Mesendoderm (in vitro differentiated cells): ENCODE results near the gene SCIMP.
"Not testable (repeated sequence)": the region's sequence is repeated elsewhere in the genome, so short reads cannot be mapped to it uniquely, and the experiment has no call there.

Experiments
- DNase-seq: peaks from one replicate; pipeline ENCODE4 v3.0.0; 2013
- H2AK5ac ChIP-seq: 2 replicates; pipeline ENCODE4 v1.6.1; 2013; ENCODE audit warnings: low read length, inconsistent platforms
- H2BK120ac ChIP-seq: 2 replicates; pipeline ENCODE4 v1.6.1; 2013; ENCODE audit warnings: low read depth, mild to moderate bottlenecking, low read length, moderate library complexity, mixed read lengths
- H2BK15ac ChIP-seq: replicated peaks from 2 replicates; pipeline ENCODE4 v1.6.1; 2013; ENCODE audit warnings: low read depth, mild to moderate bottlenecking, moderate library complexity
- H2BK5ac ChIP-seq: 2 replicates; pipeline ENCODE4 v1.6.1; 2013; ENCODE audit warnings: low read length, inconsistent platforms
- H3K18ac ChIP-seq: 2 replicates; pipeline ENCODE4 v1.6.1; 2013; ENCODE audit warnings: mild to moderate bottlenecking, low read length, mixed read lengths
- H3K23ac ChIP-seq: one replicate; pipeline ENCODE4 v1.6.1; 2013; ENCODE audit warnings: low read length
- H3K27ac ChIP-seq: 2 replicates; pipeline ENCODE4 v1.5.1; 2013; ENCODE audit warnings: low read depth, mild to moderate bottlenecking, inconsistent platforms, low read length, moderate library complexity
- H3K27me3 ChIP-seq: 2 replicates; pipeline ENCODE4 v1.6.1; 2013; ENCODE audit warnings: low read length, control low read depth, mild to moderate bottlenecking, inconsistent platforms; ENCODE audit not compliant: insufficient read depth, poor library complexity
- H3K36me3 ChIP-seq: 2 replicates; pipeline ENCODE4 v1.6.1; 2013; ENCODE audit warnings: low read length, inconsistent platforms; ENCODE audit not compliant: control insufficient read depth, insufficient read depth
- H3K4ac ChIP-seq: one replicate; pipeline ENCODE4 v1.6.1; 2013; ENCODE audit warnings: low read depth, mild to moderate bottlenecking, low read length, moderate library complexity
- H3K4me1 ChIP-seq: 2 replicates; pipeline ENCODE4 v1.6.1; 2013; ENCODE audit warnings: low read depth, low read length, inconsistent platforms; ENCODE audit not compliant: control insufficient read depth
- H3K4me2 ChIP-seq: 2 replicates; pipeline ENCODE4 v1.6.1; 2013; ENCODE audit warnings: low read length
- H3K4me3 ChIP-seq: 2 replicates; pipeline ENCODE4 v1.5.1; 2013; ENCODE audit warnings: mild to moderate bottlenecking, low read length
- H3K56ac ChIP-seq: one replicate; pipeline ENCODE4 v1.6.1; 2013; ENCODE audit warnings: low read length
- H3K79me1 ChIP-seq: 2 replicates; pipeline ENCODE4 v1.6.1; 2013; ENCODE audit warnings: low read length, inconsistent platforms
- H3K79me2 ChIP-seq: 2 replicates; pipeline ENCODE4 v1.6.1; 2013; ENCODE audit warnings: mild to moderate bottlenecking, low read length; ENCODE audit not compliant: control insufficient read depth, insufficient read depth
- H3K9ac ChIP-seq: 2 replicates; pipeline ENCODE4 v1.6.1; 2013; ENCODE audit warnings: low read length, inconsistent platforms
- H4K5ac ChIP-seq: one replicate; pipeline ENCODE4 v1.6.1; 2013; ENCODE audit warnings: low read length
- H4K8ac ChIP-seq: one replicate; pipeline ENCODE4 v1.6.1; 2013; ENCODE audit warnings: low read depth, mild to moderate bottlenecking, control low read depth, low read length, moderate library complexity
- WGBS: extraction: QIAGEN DNeasy Blood & Tissue Kit; methylation state at CpG from one replicate; pipeline ENCODE4 v1.1.7; 2013; ENCODE audit warnings: low lambda C conversion rate, missing lambda C conversion rate; ENCODE audit not compliant: insufficient coverage; ENCODE audit errors: extremely low coverage; 5-methylcytosine and 5-hydroxymethylcytosine counted together

SCIMP gene

GRCh38 chr17:5241861-5242671 lies 7.4 kb upstream of the SCIMP start:
- H3K23ac ChIP-seq, result no peak overlapping the region
- no peak overlapping the region for H3K4ac ChIP-seq
- H4K8ac ChIP-seq, result no peak overlapping the region
- no peak for DNase-seq
- no peak overlapping the region for H3K9ac ChIP-seq
- no peak overlapping the region for H3K56ac ChIP-seq
- H3K4me2 ChIP-seq, result no peak overlapping the region
- H3K4me1 ChIP-seq, result no peaks in the 10 kb centered on the region
- no peak overlapping the region for H3K4me3 ChIP-seq
- no peak overlapping the region for H3K27ac ChIP-seq
- H2AK5ac ChIP-seq, result no peak overlapping the region
- WGBS, result no CpG with 5 or more reads among the region's 10 CpGs
- no peaks in the 10 kb centered on the region for H3K79me1 ChIP-seq
- no peak overlapping the region for H2BK120ac ChIP-seq
- no peak overlapping the region for H2BK5ac ChIP-seq
- no peak overlapping the region for H4K5ac ChIP-seq
- H2BK15ac ChIP-seq, result no peak overlapping the region
- H3K18ac ChIP-seq, result no peak overlapping the region
- no peaks in the 10 kb centered on the region for H3K27me3 ChIP-seq
- no peaks in the 10 kb centered on the region for H3K36me3 ChIP-seq
- H3K79me2 ChIP-seq, result no peaks in the 10 kb centered on the region

DNA sequence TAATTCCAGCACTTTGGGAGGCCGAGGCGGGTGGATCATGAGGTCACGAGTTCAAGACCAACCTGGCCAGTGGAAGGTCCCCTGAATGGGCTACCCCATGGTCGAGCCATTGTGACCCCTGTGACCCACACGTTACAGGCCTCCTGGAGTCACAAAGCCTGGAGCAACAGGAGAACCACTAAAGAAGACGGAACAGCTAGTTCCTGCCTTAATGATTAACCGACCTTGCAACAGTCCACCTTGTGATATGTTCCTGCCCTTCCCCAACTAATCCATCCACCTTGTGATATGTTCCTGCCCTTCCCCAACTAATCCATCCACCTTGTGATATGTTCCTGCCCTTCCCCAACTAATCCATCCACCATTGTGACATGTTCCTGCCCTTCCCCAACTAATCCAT lies 5.1 kb upstream of the SCIMP start:
- H3K36me3 ChIP-seq, H3K79me1 ChIP-seq, H2BK120ac ChIP-seq, H3K4me3 ChIP-seq, H4K8ac ChIP-seq, H2AK5ac ChIP-seq, H3K23ac ChIP-seq, H2BK5ac ChIP-seq, H3K56ac ChIP-seq, H3K27ac ChIP-seq, H3K18ac ChIP-seq, DNase-seq, H3K4me2 ChIP-seq, H3K27me3 ChIP-seq, H3K4me1 ChIP-seq, H3K4ac ChIP-seq, H4K5ac ChIP-seq, H2BK15ac ChIP-seq, H3K9ac ChIP-seq, H3K79me2 ChIP-seq: not testable (repeated sequence)
- WGBS, result no CpG with 5 or more reads among the region's 7 CpGs

- Histone ChIP-seq H3K27ac (no peak overlapping the region), H3K9ac (no peak overlapping the region), H3K18ac (no peak overlapping the region), H3K4ac (no peak overlapping the region), H2BK120ac (no peak overlapping the region), H3K27me3 (no peaks in the 10 kb centered on the region), H3K79me1 (no peaks in the 10 kb centered on the region), H2BK5ac (no peak overlapping the region), H4K5ac (no peak overlapping the region), H3K23ac (no peak overlapping the region), H3K36me3 (no peaks in the 10 kb centered on the region), H3K4me2 (no peak overlapping the region), H3K4me3 (no peak overlapping the region), H2BK15ac (no peak overlapping the region), H3K79me2 (no peaks in the 10 kb centered on the region), H3K4me1 (no peaks in the 10 kb centered on the region), H3K56ac (no peak overlapping the region), H4K8ac (no peak overlapping the region), H2AK5ac (no peak overlapping the region)
- DNase-seq, result no peak
- no CpG with 5 or more reads among the region's 4 CpGs for WGBS
These were observed 3.7 kb upstream of the SCIMP start for GRCh38 chr17:5238333-5238732.

GRCh38 chr17:5237541-5238016 lies 2.9 kb upstream of the SCIMP start:
- H2BK15ac ChIP-seq, result no peak overlapping the region
- no peaks in the 10 kb centered on the region for H3K36me3 ChIP-seq
- H2AK5ac ChIP-seq, result no peak overlapping the region
- WGBS, result no CpG with 5 or more reads among the region's 6 CpGs
- no peaks in the 10 kb centered on the region for H3K27me3 ChIP-seq
- H3K4me1 ChIP-seq, result no peaks in the 10 kb centered on the region
- H3K4me3 ChIP-seq, result no peak overlapping the region
- H3K79me1 ChIP-seq, result no peaks in the 10 kb centered on the region
- no peak overlapping the region for H3K4ac ChIP-seq
- no peak overlapping the region for H3K18ac ChIP-seq
- no peak overlapping the region for H3K23ac ChIP-seq
- H3K9ac ChIP-seq, result no peak overlapping the region
- H2BK120ac ChIP-seq, result no peak overlapping the region
- no peak overlapping the region for H3K4me2 ChIP-seq
- peak; percentile 88 for DNase-seq
- H3K27ac ChIP-seq, result no peak overlapping the region
- no peaks in the 10 kb centered on the region for H3K79me2 ChIP-seq
- H3K56ac ChIP-seq, result no peak overlapping the region
- H4K8ac ChIP-seq, result no peak overlapping the region
- H4K5ac ChIP-seq, result no peak overlapping the region
- H2BK5ac ChIP-seq, result no peak overlapping the region

DNA sequence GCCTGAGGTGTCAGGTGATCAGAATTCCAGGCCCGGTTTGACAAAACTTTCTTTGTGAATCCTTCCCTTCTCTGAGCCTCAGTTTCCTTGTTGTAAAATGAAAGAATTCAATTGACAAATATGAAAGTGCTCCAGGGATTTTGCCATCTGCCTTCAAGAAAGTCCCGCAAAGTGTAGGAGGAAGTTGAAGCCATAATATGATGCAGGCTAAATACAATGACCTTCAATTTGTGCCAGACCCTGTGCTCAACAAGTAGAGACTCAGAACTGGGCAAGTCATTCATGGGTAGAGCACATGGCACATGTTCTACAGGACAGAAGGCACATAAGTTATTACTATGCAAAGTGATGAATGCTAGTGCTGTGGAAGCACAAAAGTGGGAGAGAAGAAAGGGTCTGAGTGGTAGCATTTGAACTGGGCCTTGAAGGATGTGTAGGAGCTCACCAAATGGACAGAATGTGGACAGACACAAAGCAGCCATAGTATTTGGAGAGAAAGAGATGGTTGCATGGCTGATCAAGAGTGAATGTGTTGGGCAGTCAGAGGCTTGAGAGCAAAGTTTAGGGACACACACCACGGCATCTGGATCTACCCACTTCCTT lies 2.4 kb upstream of the SCIMP start:
- WGBS, result no CpG with 5 or more reads among the region's 3 CpGs
- Histone ChIP-seq H3K27me3 (no peaks in the 10 kb centered on the region), H3K4me2 (no peak overlapping the region), H2BK120ac (no peak overlapping the region), H3K36me3 (no peaks in the 10 kb centered on the region), H2AK5ac (no peak overlapping the region), H2BK5ac (no peak overlapping the region), H4K5ac (no peak overlapping the region), H3K27ac (no peak overlapping the region), H3K79me2 (no peaks in the 10 kb centered on the region), H3K23ac (no peak overlapping the region), H3K18ac (no peak overlapping the region), H3K79me1 (no peaks in the 10 kb centered on the region), H3K56ac (no peak overlapping the region), H3K4ac (no peak overlapping the region), H3K9ac (no peak overlapping the region), H3K4me1 (no peaks in the 10 kb centered on the region), H2BK15ac (no peak overlapping the region), H4K8ac (no peak overlapping the region), H3K4me3 (no peak overlapping the region)
- no peak for DNase-seq
